ENCODE data around the gene LIMS1.
"Not testable (repeated sequence)": the region's sequence is repeated elsewhere in the genome, so short reads cannot be mapped to it uniquely, and the experiment has no call there.

Gene LIMS1

DNA sequence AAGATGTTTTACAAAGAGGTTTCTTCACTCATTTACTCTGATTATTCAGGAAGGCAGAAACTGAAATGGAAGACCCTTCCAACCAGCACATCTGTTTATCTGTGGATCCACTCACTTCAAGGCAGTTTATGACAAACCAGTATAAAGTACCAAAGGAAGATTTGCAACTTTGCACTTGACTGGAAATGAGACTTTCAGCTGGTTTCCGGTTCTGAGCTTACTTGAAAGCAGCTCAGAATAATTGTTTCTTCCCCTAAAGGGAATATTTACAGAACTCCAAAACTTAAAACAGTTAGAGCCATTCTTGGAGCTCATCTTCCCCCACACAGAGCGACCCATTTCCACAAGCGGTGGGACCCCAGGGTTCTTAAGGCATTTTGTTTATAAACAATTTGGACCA, 129.8 kb downstream of the LIMS1 start:
- DNase-seq (ENCODE audit: low read depth), result not testable (repeated sequence)

DNA sequence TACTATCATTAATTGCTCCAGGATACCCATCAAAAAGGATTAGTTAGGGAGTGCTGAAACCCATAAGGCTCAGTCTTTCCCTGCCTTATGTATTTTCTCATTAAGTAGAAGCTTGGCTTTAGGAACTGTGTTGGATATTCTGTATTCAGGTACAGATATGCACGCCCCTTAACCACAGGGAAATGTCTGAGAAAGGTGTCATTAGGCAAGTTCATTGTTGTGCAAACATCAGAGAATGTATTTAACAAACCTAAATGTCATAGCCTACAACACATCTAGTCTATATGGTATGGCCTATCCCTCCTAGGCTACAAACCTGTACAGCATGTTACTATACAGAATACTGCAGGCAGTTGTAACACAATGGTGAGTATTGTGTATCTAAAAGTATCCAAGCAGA, 130.7 kb downstream of the LIMS1 start:
- not testable (repeated sequence) for DNase-seq (ENCODE audit: low read depth)

DNA sequence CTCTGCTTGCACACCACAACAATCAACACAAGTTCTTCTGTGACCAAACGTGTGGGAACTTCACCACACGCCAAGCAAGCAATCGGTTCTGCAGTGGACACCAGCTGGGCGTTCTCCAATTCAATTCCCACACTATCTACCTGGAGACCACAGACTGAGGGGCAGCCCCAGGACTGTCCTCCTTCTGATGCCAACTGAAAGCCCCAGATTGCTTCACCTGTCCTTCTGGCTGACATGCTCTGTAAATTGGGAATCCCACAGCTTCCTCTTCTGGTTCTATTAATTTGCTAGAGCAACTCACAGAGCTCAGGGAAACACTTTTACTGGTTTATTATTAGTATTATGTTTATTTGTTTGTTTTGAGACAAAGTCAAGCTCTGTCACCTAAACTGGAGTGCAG, 131.7 kb downstream of the LIMS1 start:
- not testable (repeated sequence) for DNase-seq (ENCODE audit: low read depth)

DNA sequence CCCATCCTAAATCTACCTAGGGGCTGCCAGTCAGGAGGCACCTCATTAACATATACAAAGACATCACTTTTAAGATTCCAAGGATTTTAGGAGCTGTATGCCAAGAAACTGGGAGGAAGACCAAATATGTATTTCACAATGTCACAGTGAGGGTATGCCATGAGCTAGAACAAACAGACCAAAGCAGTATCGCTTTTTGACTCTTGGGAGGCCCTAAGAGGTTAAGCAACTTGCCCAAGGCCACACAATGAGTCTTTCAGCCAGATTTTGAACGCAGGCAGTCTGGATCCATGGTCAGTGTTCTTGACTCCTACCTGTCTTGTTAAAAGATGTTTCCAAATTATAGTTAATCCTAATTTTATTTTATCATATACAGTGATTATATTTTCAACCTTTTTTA, 132.9 kb downstream of the LIMS1 start:
- not testable (repeated sequence) for DNase-seq (ENCODE audit: low read depth)

DNA sequence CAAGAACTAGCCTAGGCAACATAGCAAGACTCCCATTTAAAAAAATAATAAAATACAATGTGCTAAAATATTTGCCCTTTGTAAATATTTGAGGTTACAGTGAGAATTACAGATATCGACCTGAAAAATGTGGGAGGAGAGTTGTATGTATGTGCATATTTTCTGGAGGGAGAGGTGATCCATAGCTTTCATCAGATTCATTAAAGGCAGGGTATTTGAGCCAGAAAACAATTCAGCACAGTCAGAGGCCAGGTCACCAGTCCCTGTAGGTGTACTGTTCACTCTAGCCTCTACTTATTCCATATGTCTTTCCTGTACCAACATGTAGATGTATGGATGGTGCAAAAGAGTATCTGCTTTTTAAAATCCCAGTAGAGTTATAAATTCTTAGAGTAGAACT, 136.0 kb downstream of the LIMS1 start:
- not testable (repeated sequence) for DNase-seq (ENCODE audit: low read depth)

DNA sequence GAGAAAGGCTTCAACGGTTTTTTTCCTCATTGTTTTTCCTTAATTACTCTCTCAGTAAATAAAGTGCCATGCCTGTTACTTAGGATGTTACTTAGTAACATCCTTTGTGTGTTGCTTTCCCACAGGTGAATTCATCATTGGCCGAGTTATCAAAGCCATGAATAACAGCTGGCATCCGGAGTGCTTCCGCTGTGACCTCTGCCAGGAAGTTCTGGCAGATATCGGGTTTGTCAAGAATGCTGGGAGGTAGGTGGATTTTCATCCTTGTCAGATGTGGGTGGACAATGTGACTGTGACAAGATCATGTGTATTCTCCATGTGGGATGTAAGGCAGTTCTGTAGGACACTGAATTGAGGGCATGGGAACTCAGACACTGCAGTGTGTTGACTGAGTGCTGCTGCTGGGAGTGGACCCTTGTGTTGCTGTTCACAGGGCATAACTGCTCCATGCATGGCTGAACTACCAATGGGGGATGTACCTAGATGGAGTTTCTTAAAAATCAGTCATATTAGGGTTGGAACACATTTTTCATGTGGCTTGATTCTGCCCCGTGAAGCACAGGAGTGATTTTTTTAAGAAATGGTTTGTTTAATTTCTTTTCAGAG, 138.0 kb downstream of the LIMS1 start:
- not testable (repeated sequence) for DNase-seq (ENCODE audit: low read depth)

DNA sequence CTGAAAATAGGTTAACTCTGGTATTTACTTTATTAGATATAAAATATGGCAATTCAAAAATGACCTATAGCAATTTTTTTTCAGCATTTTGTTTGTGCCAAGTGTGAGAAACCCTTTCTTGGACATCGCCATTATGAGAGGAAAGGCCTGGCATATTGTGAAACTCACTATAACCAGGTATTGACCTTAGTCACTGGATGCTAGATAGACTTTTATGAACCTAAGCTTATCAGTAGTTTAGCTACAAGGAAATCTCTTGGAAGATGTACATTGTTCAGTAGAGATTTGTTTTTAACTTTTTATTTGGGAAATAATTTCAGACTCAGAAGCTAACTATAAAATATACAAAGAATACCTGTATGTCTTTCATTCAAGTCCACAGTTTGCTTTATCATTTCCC, 142.3 kb downstream of the LIMS1 start:
- DNase-seq (ENCODE audit: low read depth), result not testable (repeated sequence)

DNA sequence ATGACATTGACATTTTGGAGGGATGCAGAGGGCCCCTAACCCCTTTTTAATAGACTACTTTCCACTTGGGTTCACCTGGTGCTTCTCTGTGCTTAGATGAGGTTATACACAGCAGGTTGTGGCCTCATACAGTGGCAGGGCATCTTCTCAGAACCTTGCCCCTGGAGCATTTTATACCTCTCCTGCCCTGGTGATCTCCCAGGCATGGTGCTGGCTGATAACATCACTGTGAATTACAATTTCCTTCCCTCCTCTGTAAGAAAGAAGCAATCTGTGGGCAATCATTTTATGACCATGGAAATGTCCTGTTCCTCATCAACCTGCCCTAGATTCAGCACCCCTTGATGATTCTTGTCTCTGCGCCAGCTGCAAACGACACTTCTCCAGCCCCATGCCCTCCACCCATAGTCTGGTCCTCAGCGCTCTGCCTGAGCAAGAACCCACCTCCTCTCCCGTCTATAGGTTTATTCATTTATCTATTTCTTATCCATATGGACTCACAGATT, 143.0 kb downstream of the LIMS1 start:
- DNase-seq (ENCODE audit: low read depth), result not testable (repeated sequence)

DNA sequence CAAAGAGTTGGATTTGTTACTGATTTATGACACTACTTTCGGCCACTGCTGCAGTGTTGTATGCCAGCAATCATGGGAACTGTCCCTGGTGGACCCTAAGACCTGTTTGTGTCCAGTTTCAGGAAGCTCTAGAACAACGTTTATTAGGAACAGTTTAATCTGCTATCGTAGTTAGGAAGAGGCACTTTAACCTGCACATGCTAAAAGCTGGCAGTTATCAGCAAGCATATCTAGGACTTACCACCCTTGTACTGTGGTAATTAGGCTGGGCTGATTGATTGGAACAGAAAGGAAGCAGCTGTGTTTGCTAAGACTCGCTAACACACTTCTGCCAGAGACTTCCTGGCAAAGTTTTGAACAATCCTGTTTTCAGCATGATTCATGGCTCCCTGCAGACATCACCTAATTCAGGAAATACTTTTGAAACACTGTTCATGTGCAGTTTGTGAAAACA, 144.0 kb downstream of the LIMS1 start:
- DNase-seq (ENCODE audit: low read depth), result peak; percentile 45

DNA sequence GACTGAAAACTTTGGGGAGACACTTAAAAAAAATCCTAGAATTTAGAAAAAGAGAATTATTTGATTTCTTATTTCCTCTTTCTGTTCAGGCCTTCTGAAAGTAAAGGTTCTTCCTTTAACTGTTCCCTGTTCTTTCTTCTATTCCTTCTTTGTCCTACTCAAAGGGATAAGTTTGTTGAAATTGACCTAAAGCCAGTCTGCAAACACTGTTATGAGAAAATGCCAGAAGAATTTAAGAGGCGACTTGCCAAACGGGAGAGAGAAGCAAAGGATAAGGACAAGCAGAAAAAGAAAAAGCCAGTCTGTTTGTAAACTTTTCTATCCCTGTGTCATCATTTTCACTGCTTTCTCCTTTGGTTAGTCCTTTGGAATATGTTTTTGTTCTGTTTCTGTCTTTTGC, 146.5 kb downstream of the LIMS1 start:
- DNase-seq (ENCODE audit: low read depth), result not testable (repeated sequence)

DNA sequence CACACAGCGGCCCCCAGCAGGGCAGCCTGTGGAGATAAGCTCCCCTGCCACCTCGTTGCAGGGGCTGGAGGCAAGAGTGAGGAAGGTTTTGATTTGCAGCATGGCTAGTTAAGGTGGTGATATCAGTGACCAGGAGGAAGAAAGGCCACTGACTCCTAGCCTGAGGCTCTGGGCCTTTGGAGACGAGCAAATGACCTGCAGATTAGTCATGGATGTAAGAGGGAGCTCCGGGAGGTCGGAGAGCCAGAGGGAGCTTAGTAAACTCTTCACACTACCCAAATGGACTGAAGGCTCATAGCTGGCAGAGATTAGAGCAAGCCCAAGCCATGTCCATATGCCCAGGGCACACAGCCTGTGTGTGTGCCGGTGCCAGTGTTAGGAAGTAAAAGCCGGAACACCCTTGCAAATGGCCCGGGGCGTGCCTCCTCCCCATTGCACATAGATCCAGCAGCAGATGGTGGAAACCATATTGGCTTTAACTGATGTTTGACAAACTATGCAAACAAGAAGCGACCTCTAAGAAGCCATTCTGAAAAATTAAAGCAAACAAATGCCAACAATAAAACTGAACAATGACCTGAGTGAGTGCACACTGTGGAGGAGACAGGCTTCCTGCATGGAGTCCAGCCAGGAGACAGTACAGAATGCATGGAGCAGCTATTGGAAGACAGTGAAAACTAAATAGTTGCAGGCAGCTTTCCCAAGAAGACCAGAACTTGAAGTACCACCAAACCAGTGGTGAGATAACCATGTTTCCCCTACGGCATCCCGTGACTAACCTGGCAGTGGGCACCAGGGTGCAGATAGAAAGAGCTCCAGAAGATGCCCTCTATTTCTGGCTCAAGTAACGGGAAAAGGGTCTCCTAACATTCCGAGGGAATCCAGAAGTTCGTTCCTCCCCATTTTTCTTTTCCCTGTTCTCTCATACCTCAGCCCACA, 154.8 kb downstream of the LIMS1 start:
- not testable (repeated sequence) for DNase-seq (ENCODE audit: low read depth)

DNA sequence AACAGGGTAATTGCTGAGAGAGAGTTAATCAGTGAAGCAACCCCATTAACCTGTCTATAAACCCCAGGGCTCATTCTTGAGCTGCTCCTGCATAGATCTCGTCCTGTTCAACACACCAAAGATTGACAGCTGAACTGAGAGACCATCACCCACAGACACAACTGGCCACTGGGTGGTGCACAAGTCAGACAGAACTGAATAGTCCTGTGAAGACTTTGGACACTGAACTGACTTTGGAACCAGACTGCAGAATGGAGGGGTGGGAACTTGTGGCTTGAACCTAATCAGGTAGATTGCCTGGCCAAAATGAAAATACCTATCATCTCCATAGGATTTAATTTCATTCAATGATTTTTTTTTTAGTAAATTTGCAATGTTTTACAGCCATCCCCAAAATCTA, 155.7 kb downstream of the LIMS1 start:
- not testable (repeated sequence) for DNase-seq (ENCODE audit: low read depth)

DNA sequence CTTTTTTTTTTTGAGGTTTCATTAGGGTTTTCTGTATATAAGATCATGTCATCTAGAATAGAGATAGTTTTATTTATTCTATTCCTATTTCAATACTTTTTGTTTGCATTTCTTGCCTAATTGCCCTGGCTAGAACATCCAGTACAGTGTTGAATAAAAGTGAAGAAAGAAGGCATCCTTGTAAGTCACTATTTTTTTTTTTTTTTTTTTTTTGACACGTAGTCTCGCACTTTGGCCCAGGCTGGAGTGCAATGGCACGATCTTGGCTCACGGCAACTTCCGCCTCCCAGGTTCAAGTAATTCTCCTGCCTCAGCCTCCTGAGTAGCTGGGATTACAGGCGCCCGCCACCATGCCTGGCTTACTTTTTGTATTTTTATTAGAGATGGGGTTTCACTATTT, 157.2 kb downstream of the LIMS1 start:
- no peak for DNase-seq (ENCODE audit: low read depth)

DNA sequence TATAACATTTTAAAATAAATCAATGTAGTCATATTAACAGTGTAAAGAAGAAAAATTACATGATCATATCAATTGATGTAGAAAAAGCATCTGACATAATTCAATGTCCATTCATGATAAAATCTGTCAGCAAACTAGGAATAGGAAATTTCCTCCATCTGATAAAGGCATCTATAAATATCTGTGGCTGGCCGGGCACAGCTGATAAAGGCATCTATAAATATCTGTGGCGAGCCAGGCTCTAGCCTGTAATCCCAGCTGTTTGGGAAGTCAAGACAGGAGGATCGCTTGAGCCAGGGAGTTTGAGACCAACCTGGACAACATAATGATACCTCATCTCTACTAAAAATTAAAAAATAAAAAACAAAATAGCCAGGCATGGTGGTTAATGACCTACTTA, 166.9 kb downstream of the LIMS1 start:
- DNase-seq (ENCODE audit: low read depth), result no peak

DNA sequence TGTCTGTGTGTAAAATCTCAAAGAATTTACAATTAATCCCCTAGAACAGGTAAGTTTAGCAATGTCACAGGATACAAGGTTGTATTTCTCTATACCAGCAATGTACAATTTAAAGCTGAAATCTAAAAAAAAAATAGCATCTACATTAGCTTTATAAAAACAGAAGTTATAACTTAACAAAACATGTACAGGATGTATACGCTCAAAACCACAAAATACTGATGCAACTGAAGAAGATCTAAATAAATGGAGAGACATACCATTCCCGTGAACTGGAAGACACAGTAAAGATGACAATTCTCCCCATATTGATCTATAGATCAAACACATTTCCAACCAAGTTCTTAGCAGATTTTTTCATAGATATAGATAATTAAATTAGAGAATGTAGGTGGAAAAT, 167.5 kb downstream of the LIMS1 start:
- DNase-seq (ENCODE audit: low read depth), result no peak

DNA sequence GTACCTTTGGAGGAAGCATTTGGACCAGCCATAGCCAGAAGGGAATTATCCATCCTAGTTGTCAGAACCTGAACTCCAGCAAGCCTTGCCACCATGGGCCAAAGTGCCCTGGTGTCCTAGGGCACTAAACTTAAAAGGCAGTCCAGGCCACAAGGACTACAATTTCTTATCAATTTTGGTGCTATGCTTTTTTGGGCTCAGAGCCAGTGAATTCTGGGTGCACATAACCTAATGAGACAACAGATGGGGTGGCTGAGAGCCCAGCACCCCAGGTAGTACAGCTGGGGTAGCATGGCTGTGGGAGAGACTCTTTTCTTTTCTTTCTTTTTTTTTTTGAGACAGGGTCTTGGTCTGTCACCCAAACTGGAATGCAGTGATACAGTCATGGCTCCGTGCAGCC, 170.6 kb downstream of the LIMS1 start:
- no peak for DNase-seq (ENCODE audit: low read depth)

DNA sequence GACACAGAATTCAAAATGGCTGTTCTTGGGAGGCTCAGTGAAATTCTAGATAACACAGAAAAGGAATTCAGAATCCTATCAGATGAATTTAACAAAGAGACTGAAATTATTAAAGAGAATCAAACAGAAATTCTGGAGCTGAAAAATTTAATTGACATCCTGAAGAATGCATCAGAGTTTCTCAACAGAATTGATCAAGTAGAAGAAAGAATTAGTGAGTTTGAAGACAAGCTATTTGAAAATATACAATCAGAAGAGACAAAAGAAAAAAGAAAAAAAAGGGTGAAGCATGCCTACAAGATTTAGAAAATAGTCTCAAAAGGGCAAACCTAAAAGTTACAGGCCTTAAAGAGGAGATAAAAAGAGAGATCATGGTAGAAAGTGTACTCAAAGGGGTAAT, 173.0 kb downstream of the LIMS1 start:
- no peak for DNase-seq (ENCODE audit: low read depth)

DNA sequence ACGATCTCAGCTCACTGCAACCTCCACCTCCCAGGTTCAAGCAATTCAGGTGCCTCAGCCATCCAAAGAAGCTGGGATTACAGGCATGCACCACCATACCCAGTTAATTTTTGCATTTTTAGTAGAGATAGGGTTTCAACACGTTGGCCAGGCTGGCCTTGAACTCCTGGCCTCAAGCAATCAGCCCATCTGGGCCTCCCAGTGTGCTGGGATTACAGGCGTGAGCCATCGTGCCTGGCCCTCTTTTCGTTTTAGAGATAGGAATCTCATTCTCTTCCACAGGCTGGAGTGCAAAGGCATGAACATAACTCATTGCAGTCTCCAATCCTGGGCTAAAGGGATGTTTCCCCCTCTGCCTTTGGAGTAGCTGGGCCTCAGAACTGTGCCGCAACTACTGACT, 182.7 kb downstream of the LIMS1 start:
- not testable (repeated sequence) for DNase-seq (ENCODE audit: low read depth)

DNA sequence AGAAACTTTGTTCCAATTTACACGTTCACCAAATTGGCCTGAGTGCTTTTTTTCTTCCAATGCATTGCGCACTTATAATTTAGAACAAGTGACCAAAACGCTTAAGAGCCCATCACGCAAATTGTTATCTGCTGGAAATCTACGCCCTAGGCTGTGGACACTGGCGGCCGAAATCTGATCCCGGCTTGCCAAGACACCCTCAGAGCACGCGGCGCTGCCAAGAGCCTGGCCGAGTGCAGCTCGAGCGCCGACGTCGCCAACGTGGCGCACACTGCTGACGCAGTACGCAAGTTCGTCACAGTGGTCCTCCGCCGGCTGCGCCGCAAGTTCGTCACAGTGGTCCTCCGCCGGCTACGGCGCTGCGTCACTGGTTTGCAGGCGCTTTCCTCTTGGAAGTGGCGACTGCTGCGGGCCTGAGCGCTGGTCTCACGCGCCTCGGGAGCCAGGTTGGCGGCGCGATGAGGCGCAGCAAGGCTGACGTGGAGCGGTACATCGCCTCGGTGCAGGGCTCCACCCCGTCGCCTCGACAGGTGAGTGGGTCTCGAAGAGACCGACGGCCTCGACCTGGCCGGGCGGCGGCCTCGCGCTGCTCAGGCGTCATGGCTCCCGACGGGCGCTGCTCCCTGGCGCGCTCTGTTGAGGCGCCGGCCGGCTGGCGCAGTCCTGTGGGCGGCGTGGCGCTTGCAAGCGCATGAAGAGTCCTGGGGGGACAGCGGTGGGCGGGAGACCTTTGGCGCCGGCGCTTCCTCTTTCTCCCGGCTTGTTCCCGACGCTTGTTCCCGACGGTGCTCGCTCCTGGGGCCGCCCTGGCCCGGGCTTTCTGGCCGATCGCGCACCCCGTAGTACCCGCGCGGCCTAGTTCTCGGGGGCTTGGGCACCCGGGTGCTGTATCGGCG, 185.1 kb downstream of the LIMS1 start, which contains the start of gene RANBP2:
TSS of gene RANBP2 (plus strand) at position 334 of the 896 bp plus-strand sequence. CDS start at position 459, 125 bp downstream.
- DNase-seq (ENCODE audit: low read depth), result peak; percentile 89

DNA sequence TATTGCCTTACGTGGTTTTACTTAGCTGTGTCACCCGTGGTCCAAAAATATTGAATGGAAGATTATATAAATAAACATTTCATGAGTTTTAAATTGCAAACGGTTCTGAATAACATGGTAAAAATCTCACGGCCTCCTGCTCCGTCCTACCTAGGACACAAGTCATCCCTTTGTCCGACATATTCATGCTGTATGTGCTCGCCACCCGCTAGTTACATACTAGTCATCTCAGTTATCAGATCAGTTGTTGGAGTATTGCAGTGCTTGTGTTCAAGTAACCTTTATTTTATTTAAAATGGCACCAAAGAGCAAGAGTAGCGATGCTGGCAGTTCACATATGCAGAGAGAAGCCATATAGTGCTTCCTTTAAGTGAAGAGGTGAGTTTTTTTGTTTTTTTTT, 191.8 kb downstream of the LIMS1 start:
- not testable (repeated sequence) for DNase-seq (ENCODE audit: low read depth)

DNA sequence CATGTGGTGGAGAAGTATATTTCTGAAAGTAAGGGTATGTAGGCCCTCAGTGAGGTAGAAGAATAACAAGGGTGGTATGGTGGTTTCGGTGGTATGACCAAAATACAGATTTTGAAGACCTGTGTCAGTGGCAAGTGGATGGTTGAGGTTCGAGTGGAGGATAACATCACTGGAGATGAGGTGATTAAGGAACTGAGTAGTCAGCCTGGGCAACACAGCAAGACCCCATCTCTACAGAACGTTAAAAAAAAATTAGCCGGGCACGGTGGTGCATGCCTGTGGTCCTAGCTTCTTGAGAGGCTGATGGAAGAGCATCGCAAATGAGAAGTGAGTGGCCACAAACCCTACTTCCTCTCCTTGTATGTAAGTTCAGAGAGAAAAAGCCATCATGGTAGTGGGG, 200.4 kb downstream of the LIMS1 start:
- DNase-seq (ENCODE audit: low read depth), result not testable (repeated sequence)
